HG03097 (cell line): ENCODE measurements around the gene MS4A5.
A peak's percentile ranks its signal among the peaks of the same experiment; 100 is the strongest.

Experiments
- ATAC-seq: cut with Tn5 transposase; IDR thresholded peaks from one replicate; pipeline ENCODE4 v1.9.1; 2021; ENCODE audit not compliant: unreplicated experiment, low FRiP score

MS4A5 gene

DNA sequence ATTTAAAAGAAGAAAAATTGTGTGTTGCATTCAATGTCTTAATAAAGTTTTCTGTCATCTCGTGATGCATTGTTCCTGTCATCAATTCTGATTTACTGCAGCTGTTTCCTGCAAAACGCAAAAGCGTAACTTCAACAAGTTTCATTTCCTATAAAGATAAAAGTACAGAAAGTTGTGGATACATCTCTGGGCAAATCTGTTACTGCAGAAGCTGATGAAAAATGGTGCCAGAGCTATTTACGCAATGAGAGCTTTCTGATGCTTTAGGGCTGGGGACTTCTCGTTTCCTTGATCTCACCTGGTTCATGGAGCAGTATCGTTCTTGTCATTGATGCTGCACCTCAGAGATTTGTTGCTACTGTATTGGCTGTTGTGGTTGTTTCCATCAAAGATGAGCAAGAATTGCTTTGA, 47.7 kb downstream of the MS4A5 start:
- ATAC-seq = no peak

DNA sequence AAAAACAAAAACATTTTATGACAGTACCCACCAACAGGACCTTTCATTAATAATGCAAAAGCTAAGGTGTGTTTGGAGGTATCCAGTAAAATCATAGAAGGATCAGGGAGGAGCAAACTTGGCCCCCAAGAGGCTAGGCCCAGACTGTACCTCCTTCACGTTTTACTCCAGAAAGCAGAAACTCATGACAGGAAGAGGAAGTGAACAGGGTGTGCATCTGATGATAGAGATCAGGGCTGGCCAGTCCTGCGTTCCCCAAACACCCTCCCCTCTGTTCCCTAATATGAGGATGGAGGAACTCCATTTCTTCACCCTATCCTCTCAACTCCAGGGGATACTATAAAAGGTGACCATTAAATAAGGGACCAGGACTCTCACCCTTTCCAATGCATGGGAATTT, 53.0 kb downstream of the MS4A5 start:
- no peak for ATAC-seq

DNA sequence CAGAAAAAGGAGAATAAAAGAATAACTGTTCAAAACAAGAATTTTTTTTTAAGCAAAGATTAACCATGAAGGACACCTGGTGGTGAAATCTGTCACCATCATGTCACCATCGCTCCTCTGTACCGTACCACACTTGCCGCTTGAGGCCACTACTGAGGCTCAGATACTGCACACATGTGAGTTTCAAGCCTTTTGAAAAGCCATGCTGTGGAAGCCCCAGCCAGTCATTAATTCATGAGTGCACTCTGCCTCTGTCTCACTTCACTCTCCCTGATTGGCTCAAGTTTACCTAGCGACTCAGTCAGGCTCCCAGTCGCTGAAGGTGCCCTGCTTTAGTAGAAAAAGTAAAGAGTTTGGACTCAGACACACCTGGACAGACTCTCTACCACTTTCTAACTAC, 56.6 kb downstream of the MS4A5 start:
- peak; percentile 95 for ATAC-seq

DNA sequence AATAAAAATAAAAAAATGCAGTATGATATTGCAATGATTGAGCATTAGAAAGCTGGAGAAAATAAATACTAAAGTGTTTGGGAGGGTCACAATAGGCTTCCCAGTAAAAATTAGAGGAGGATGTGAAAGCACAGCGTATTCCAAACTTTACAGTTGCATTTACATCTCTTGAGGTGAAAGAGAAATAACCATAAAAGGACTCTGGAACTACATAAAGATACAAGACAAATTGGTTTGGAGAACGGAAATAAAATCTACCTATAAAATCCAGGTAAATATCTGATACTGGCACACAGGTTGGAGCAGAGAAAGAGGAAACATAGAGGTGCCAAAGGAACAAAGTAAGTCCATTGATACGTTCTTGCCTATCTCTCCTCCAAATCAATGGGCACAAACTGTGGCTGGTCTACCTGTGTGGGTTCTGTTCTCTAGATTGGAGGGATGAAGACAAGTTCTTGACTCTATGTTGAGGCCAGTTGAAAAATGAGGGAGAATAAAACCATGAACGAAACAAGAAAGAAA, 63.2 kb downstream of the MS4A5 start, which contains the start of gene MS4A12:
Gene MS4A12 (plus strand): TSS at position 291 of the 522 bp plus-strand sequence. CDS start 4,541 bp downstream, outside the sequence.
- no peak for ATAC-seq

DNA sequence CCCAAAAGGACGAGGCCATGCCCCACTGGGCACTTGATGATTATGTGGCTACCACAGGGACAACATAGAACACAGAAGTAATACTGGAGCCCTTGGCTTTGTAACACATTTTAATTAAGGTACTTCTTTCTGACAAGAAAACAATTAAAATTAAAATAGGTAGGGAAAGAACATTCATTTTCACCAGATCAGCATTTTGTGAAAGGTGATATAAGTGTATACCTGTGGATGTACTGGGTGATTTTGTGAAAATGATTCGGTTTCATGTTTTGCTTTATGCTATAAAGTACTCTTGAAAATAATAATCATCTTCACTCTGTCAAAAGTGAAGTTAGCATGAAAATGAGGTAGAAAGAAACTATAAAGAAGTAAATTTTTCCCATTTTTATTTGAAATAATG, 64.1 kb downstream of the MS4A5 start:
- ATAC-seq = no peak
